Inflammatory macrophage treated with lipopolysaccharide for 1 hour (primary cell): ENCODE data around the gene CASQ1.
A peak's percentile ranks its signal among the peaks of the same experiment; 100 is the strongest.

Experiments
- DNase-seq, 2 donors: peaks; one replicate each; pipeline ENCODE4 v3.0.0-alpha.2; 2020 to 2022

The CASQ1 gene

DNA sequence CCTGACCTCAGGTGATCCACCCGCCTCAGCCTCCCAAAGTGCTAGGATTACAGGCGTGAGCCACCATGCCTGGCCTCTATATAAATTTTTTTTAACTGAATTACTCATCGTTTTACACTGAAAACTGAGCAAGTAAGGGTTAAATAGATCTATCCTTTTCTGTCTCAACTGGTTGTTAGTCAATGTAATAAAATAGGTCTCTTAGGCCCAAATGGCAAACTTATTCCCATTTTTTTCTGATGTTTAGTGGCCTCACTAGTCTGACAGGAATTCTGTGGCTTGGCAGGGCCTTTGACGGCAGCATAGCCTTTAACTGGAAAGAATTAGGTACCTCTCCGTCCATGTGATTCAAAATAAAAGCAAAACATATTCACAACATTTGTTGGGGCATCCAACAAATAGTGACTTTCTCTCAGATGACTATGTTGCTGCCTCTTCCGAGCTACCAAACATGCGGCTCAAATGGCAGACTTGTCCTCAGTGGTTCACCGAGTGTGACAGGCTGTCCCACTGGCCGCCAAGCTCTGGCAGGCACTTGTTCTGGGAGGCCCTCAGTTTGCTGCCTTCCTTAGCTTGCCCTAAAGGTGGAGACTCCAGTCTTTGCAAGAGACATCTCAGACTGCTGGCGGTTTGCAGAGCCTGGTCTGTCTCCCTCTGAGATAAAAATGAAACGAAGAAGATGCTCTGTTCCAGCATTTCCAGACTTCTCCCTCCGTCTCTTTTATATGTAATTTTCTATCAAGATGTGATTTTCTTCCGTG lies 21.6 kb upstream of the CASQ1 start:
- no peak for DNase-seq

DNA sequence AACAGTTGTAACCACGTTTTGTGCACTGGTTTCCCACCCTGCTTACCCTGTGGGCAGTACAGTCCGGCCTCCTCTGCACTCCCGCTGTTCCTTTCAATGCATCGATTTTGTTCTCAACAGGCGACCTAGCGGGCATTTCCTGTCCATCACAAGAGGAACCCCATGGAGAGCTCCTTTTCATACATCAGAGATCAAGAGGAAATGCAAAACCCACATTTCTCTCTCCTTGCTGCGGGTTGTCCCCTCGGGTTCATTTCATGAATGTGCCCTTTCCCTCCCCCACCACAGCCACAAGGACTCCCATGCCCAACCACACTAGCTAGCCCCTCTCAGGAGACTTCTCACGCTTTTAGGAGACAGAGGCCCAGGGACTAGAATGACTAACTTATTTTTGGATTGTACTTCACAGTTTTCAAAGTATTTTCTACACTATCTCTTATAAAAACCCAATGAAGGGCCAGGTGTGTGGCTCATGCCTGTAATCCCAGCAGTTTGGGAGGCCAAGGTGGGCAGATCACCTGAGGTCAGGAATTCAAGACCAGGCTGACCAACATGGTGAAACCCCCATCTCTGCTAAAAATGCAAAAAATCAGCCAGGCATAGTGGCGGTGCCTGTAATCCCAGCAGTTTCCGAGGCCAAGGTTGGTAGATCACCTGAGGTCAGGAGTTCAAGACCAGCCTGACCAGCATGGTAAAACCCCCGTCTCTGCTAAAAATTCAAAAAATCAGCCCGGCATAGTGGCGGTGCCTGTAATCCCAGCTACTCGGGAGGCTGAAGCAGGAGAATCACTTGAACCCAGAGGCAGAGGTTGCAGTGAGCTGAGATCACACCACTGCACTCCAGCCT lies 20.6 kb upstream of the CASQ1 start:
- DNase-seq: peak in 1 of 2 donors; percentile 39

DNA sequence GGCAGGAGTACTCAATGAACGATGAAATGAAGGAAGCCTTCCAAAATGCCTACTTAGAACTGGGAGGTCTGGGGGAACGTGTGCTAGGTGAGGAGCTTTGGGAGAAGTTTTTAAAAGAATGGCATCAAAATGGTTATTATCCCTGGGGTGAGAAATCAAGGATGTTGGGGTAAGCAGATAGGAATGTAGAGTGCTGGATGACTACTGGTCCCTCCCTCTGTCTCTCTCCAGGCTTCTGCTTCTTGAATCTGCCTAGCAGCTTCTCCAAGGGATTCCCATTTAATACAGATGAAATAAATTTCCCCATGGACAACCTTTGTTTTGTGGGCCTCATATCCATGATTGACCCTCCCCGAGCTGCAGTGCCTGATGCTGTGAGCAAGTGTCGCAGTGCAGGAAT lies 19.0 kb upstream of the CASQ1 start:
- DNase-seq: no peak

DNA sequence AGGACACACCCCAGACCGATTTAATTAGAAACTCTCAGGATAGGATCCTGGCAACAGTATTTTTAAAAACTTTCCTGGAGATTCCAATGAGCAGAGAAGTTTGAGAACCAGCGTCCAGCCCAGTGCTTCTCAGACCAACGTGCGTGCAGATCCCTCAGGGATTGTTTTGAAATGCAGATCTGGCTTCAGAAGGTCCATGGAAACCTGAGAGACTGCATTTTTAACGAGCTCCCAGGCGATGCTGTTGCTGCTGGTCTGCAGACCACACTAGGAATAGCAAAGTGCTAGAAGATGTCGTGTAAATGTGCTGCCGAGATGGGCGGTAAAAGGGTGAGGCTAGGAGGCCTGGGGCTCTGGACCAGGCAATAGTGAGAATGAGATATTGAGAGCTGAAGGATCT lies 18.4 kb upstream of the CASQ1 start:
- DNase-seq: no peak

DNA sequence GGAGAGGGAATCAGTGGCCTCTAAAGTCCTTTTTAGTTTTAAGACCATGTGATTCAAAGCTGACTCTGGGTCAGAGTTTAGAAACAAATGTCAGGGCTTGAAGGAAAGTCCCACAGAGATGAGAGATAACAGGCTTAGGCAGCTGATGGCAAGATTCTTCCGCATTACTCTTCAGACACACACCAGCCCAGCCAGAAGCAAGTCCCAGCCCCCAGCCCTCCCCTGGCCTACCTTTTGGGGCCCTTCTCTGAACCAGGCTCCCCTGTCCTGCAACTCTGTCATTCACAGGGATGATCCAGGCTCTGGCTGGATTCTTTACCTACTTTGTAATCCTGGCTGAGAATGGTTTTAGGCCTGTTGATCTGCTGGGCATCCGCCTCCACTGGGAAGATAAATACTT lies 13.1 kb upstream of the CASQ1 start:
- no peak for DNase-seq

DNA sequence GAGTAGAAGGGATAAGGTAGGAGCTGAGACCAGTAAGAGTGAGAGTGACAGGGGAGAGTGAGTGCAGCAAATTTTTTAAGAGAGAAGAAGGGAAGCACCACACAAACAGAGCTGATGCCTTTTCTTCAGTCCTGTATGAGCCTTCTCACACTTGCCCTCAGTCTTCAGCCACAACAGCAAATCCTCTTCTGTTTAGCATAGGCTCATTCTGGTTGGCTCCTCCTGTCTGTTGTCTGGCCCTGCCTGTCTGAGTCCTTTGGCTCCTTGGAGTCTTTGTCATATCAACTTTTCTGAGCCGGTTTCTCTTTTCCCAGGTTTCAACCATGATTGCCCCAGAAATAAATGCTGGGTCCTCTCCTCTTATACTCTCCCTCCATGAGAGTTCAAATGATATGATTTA lies 12.7 kb upstream of the CASQ1 start:
- no peak for DNase-seq

DNA sequence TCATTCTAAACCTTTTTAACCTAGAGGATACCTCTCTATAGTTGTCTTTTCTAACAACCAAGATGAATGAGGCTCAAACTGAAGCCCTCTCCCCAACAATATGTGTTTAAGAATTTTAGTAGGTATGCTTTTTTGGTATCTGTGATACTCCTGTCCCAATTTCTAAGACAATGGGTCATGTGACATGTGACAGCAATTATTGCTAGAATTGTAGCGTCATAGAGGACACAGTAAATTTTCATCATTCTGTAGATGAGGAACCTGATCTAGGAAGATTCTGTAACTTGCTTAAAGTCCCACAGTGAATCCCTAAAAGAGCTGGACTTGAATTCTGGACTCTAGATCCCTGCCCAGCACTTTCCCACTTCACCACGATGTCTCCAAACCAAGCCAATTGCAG lies 11.6 kb upstream of the CASQ1 start:
- DNase-seq: peak in 1 of 2 donors; percentile 32

DNA sequence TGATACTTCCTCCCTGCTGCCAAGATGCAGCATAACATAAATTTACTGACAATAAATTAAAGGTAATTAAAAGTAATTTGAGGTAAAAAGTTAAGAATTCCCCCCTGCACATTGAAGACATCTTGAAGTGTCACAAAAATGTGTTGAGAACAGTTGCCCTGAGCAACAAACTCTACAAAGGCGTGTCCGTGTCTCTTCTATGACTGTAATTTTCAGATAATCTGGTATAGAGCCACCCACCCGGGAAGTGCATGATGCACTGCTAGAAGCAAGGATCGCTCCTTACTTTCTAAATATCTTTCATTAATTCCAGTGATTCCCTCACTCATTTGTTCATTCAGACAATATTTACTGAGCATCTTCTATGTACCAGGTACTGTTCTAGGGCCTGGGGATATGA lies 11.0 kb upstream of the CASQ1 start:
- no peak for DNase-seq

DNA sequence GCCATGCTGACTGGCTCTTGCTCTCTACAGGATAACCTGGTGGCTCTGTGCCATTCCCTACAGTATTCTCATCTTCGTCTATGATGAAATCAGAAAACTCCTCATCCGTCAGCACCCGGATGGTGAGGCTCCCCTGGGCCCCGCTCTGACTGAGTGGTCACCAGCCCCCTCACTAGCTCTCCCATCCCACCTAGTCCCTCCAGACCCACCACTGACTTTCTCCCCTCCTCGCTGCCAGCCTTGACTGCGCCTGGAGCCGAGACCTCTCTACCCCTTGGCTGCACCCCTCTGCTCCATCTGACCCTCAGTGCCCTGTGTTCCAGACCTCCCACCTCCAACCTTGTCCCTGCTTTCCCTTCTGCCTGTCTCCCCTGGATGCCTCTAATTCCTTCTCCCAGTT lies 4.1 kb upstream of the CASQ1 start:
- no peak for DNase-seq

DNA sequence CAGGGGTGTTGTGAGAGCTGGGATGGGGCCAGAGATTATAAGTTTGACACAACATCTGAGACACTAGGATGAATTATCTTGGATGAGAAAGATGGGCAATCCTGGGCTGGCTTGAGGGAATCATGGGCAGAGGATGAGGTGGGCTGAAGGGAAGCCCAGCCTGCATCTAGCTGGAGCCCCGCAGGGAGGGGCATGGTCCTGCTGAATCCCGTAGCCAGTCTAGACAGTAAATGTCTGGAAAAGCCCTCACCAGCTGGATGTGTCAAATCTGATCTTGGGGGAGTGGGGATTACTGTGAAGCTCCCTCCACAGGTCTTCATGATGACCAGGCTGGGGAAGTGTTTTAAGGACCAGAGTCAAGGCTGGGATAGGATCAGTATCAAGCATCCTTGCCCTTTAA lies 3.6 kb upstream of the CASQ1 start:
- DNase-seq: no peak

DNA sequence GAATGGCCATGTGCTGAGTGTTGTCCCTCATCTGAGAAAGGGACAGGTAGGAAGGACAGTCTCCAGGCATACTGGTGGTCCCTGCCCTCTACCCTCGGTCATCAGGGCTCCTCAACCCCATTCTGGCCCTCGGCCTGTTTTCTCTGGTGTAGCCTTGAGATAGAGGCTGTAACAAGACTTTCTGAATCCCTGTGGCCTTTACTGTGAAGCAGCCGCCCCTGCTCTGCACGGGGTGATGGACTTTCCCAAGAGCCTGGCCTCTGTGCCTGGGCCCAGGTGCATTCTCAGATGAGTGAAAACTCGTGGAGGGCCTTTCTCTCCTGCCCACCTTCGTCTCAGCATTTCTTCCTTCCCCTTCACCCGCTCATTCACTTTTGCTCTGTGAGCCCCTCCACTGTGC lies 3.0 kb upstream of the CASQ1 start:
- no peak for DNase-seq

DNA sequence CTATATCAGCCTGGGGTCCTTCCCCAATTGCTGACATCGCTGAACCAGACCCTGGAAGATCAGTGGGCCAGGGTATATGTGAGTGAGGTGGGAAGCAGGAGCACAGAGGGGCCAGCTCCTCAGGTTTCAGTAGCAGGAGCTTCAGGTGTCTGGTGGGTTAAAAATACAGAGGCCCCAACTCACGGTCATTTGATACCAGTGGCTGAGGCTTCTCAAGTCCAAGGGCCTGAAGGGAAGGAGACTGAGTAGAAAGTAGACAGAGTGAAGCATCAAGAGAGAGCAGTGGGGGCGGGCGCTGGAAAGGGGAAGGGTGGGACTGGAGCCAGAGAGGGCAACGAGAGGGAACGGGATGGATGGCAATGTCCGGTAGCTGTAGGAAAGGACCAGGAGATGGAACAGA lies 2.0 kb upstream of the CASQ1 start:
- no peak for DNase-seq

DNA sequence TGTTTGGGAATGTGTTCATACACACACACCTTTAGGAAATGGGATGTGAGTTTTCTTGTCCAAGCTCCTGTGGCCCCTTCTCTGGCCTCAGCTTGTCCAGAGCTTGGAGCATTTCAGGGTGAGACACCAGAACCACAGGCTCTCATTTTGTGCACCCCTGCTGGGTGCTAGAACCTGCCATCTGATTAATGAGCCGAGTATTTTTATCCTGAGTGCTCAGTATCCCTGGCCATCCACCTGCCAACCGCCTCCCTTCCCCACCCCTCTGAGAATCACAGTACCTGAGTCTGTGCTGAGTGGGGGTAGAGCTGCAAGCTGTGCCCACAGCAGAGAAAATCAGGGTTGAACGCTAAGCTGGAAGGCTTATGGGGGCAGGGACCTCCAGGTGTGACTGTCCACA lies 1.4 kb downstream of the CASQ1 start:
- no peak for DNase-seq

DNA sequence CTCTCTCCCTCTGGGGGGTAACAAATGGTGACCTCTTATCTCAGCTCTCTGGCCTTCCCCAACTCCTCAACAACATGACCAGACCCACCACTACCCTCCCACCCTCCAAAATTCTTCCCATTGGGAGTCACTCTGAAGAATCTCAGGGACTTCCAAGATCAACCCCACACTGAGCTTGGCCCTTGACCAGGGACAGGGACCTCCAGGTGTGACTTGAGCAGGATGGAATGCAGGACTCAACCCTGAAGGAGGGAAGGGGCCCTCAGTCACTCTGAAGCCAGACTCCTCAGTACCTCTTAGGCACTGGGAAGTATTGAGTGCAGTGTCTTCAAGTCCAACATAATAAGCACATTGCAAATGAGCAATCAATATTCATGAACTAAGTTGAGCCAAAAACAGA lies 1.9 kb downstream of the CASQ1 start:
- DNase-seq: no peak

DNA sequence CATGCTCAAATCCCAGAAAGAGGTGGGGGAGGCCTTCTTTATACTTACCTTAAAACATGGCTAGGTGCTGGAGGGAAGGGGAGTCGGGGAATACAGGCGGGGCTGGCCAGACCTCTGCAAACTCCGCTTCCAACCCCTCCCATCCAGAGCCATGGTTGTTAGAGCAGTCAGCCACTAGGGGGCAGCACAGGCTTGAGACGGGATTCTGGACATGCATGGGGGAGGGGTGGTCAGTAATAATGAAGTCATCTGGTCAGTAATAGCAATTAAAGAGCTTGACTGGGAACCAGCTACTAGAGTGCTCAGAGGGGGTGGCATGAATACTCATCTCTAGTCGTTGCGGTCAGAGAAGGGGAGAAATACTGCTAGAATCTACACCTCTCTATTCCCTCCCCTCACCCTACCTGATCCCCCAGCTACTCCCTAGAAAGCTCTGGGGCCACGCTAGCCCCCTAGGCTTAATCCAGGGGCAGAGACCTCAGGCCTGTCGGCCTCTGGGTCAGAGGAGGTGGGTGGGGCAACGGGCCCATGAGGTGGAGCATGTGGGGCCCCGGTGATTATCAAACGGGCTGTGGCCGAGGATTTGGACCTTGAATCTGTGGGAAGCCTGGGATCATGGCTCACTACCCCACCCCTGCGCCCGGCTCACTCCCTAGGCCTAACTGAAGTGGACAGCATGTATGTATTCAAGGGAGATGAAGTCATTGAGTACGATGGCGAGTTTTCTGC lies 2.9 kb downstream of the CASQ1 start:
- peak; percentile 73 to 99 for DNase-seq

DNA sequence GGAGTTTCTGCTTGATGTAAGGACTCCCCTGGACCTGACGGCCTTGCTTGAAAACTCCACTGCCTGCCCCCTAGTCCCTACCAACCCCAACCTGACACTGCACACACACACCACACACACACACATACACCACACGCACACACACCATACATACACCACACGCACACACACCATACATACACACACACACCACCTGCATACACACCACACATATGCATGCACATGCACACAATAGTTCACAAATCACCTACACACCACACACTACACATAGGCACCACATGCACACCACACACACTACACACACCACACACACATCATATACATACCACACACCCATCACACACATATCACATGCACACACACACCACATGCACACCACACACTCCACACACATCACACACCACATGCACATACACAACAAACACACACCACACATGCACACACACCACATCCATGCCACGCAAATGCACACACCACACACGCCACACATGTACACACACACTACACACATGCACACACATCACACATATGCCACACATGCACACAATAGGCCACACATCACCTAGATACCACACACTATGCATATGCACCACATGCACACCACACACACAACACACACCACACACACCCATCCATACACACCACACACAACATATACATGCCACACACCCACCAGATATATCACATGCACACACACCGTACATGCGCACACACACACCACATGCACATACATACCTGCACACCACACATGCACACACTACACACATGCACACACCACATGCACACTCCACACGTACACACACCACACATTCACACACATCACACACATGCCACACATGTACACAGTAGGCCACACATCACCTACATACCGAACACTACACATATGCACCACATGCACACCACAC lies 3.7 kb downstream of the CASQ1 start:
- no peak for DNase-seq

DNA sequence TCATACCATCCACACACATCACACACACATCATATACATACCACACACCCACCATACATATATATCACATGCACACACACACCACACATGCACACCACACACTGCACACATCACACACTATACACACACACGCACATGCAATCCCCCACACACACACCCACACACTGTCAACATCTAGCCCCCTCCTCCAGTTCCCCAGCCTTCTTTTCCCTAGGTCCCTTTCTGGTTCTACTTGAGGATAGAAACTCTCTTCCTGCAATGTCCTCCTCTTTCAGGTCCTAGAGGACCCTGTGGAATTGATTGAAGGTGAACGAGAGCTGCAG lies 4.3 kb downstream of the CASQ1 start:
- no peak for DNase-seq

DNA sequence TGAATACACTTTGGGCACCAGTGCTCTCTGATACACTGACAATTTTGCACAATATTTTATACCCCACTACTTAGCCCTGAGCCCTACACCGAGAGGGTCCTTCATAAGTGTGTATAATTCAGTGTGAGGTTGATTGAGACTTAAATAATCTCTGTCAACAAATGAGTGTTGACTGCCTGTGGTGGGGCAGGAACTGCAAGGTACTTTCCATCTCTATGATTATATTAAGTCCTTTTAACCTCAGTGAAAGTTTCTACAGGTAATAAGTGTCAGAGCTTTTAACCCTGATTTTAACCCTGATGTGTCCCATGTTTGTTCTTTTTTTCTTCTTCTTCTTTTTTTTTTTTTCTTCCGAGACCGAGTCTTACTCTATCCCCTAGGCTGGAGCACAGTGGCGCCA lies 5.8 kb downstream of the CASQ1 start:
- DNase-seq: no peak

DNA sequence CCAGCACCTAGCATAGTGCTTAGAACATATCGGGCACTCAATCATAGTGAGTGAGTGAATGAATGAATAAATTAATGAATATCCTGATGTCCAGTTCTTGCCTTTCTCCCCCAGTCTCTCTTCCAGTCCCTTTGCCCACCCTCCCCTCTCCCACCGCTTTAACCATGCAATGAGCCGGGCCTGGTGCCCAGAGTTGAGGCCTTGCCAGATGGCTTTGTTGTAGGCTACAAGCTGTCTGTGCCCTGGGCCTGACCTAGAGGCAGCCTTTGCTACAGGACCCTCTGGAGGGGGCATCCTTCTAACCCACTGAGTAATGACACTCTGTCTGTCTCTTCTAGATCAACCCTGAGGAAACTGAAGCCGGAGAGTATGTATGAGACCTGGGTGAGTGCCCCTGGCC lies 6.9 kb downstream of the CASQ1 start:
- no peak for DNase-seq

DNA sequence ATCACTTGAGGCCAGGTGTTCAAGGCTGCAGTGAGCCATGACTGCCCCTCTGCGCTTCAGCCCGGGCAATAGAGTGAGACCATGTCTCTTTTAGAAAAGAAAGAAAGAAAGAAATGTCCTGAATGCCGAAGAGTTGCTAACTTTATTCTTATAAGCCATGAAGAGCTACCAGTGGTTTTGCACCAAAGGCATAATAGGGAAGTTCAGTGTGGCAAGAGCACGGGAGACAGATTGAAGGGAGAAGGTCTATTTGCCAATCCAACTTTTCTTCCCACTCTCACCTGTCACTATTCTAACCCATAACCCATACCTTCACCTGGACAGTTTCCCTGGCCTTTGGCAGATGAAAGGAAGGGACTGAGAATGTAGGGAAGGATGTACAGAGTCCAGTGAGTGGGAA lies 10.4 kb downstream of the CASQ1 start:
- DNase-seq: peak in 1 of 2 donors; percentile 34

DNA sequence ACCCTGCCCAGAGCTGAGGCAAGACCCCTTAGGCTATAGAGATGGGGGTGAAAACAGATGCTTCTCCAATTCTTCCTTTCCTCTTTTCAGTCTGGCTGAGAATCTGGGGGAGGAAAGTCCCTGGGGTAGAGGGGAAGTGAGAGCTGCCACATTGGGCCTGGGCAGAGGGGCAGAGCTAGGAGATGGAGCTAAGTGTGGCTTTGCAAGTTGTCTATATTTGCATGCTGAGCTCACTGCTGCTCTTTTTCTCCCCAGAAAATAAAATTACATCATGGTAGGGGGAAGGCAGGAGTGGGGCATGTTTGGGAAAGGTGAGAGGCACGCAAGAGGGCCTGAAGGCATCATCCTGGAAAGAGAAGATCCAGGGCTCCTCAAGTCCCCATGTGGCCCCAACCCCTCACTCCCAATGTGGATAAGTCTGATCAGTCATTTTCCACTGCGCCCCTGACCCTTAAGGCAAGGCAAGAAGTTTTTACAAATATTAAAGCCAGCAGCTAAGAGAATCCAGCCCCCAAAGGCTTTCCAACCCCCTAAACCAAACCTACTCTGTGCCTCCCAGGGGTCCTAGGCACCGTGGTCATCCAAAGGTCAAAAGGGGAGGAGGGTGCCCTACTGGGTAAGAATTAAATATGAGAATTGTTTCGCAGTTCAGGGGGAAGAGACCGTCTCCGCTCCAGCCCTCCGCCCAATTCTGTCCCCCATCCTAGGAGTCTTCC lies 14.3 kb downstream of the CASQ1 start:
- DNase-seq: peak; percentile 89 to 95
